ENCODE data around the gene HABP2.

HABP2 gene

DNA sequence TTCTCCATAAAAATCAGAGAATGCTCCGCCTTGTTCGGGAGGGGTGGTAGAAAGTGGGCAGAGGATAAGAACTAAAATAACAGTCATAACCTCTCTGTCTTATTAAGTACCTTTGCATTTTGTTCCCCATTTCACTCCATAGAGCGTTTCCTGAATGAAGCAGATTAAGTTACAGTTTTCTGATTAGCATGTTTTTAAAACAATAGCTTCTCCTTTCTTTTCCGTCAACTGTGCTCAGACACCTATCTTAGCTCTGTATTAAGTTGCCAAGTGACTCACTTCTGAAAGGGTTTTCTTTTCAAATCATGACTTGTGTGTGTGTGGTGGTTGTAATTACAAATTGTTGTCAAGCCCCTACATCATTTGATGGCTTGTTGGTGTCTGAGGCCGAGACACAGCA lies 1.4 kb downstream of the HABP2 start (continued):
- TF ChIP-seq, protein P1, sequence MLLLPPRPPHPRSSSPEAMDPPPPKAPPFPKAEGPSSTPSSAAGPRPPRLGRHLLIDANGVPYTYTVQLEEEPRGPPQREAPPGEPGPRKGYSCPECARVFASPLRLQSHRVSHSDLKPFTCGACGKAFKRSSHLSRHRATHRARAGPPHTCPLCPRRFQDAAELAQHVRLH (tag by site-specific recombination; IDR thresholded peaks at IDR 0.05), result no peak
- TF ChIP-seq ZNF544 (tag by site-specific recombination; IDR thresholded peaks at IDR 0.05), result no peak
- no peak for TF ChIP-seq ZNF626 (tag by site-specific recombination; IDR thresholded peaks at IDR 0.05)
- TF ChIP-seq ZNF560 (tag by site-specific recombination; IDR thresholded peaks at IDR 0.05; ENCODE audit: borderline replicate concordance), result no peak
- TF ChIP-seq, protein P2, sequence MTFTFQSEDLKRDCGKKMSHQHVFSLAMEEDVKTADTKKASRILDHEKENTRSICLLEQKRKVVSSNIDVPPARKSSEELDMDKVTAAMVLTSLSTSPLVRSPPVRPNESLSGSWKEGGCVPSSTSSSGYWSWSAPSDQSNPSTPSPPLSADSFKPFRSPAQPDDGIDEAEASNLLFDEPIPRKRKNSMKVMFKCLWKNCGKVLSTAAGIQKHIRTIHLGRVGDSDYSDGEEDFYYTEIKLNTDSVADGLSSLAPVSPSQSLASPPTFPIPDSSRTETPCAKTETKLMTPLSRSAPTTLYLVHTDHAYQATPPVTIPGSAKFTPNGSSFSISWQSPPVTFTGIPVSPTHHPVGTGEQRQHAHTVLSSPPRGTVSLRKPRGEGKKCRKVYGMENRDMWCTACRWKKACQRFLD (tag by site-specific recombination; IDR thresholded peaks at IDR 0.05), result no peak
- TF ChIP-seq, protein P3, sequence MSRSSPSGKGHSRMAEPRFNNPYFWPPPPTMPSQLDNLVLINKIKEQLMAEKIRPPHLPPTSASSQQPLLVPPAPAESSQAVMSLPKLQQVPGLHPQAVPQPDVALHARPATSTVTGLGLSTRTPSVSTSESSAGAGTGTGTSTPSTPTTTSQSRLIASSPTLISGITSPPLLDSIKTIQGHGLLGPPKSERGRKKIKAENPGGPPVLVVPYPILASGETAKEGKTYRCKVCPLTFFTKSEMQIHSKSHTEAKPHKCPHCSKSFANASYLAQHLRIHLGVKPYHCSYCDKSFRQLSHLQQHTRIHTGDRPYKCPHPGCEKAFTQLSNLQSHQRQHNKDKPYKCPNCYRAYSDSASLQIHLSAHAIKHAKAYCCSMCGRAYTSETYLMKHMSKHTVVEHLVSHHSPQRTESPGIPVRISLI (tag by site-specific recombination; IDR thresholded peaks at IDR 0.05), result no peak
- TF ChIP-seq FEZF1 (tag by site-specific recombination; IDR thresholded peaks at IDR 0.05), result no peak
- no peak for TF ChIP-seq TCF7L2 (IDR thresholded peaks at IDR 0.05; ENCODE audit: borderline replicate concordance, low read depth, low read length)
- TF ChIP-seq, protein P4, sequence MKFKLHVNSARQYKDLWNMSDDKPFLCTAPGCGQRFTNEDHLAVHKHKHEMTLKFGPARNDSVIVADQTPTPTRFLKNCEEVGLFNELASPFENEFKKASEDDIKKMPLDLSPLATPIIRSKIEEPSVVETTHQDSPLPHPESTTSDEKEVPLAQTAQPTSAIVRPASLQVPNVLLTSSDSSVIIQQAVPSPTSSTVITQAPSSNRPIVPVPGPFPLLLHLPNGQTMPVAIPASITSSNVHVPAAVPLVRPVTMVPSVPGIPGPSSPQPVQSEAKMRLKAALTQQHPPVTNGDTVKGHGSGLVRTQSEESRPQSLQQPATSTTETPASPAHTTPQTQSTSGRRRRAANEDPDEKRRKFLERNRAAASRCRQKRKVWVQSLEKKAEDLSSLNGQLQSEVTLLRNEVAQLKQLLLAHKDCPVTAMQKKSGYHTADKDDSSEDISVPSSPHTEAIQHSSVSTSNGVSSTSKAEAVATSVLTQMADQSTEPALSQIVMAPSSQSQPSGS (tag by site-specific recombination; IDR thresholded peaks at IDR 0.05; ENCODE audit: low read depth), result no peak

DNA sequence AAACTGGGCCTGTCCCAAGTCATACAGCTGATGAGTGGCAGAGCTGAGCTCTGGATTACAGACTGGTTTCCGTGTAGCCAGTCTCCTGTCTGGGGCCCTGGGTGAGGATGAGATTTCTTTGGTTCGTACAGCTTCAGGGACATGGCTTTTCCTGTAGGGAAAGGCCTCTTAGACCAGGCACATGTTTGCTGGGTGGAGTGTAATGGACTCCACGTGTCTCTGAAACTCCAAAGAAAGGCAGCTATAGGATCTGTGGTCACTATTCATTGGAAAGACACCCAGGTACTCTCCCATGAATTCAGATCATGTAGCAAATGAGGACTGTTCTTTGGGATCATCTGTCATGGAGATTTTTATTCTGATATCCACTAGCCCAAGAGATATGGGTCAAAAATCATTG lies 2.4 kb downstream of the HABP2 start:
- H3K36me3 ChIP-seq (ENCODE audit: control insufficient read depth in 2 of 2, insufficient read depth in 1 of 2, low read length in 2 of 2), result no peaks in the 10 kb centered on the region
- H3K27ac ChIP-seq (ENCODE audit: extremely low read depth, low read depth, low read length), result no peak overlapping the region
- ChIA-PET POLR2A (no interaction called here), CTCF (interaction anchor here (1.3 kb wide), 1 partner anchor 9 kb away, joined by 4 read pairs; no protein-coding TSS in a partner anchor)
- no peaks in the 10 kb centered on the region for H3K4me1 ChIP-seq (ENCODE audit: control insufficient read depth, insufficient read depth, low read length)
- no peak overlapping the region for H3K4me3 ChIP-seq (ENCODE audit: low read depth, low read length)
- H3K9me3 ChIP-seq (ENCODE audit: control insufficient read depth, insufficient read depth, low read depth, low read length), result no peaks in the 10 kb centered on the region
- TF ChIP-seq ZNF707 (tag by site-specific recombination; IDR thresholded peaks at IDR 0.05) (no peak), ZNF239 (tag by site-specific recombination; IDR thresholded peaks at IDR 0.05) (no peak), ZNF266 (tag by site-specific recombination; IDR thresholded peaks at IDR 0.05; ENCODE audit: low read depth) (no peak), ZNF146 (tag by site-specific recombination; IDR thresholded peaks at IDR 0.05) (no peak)
- TF ChIP-seq, protein P5, sequence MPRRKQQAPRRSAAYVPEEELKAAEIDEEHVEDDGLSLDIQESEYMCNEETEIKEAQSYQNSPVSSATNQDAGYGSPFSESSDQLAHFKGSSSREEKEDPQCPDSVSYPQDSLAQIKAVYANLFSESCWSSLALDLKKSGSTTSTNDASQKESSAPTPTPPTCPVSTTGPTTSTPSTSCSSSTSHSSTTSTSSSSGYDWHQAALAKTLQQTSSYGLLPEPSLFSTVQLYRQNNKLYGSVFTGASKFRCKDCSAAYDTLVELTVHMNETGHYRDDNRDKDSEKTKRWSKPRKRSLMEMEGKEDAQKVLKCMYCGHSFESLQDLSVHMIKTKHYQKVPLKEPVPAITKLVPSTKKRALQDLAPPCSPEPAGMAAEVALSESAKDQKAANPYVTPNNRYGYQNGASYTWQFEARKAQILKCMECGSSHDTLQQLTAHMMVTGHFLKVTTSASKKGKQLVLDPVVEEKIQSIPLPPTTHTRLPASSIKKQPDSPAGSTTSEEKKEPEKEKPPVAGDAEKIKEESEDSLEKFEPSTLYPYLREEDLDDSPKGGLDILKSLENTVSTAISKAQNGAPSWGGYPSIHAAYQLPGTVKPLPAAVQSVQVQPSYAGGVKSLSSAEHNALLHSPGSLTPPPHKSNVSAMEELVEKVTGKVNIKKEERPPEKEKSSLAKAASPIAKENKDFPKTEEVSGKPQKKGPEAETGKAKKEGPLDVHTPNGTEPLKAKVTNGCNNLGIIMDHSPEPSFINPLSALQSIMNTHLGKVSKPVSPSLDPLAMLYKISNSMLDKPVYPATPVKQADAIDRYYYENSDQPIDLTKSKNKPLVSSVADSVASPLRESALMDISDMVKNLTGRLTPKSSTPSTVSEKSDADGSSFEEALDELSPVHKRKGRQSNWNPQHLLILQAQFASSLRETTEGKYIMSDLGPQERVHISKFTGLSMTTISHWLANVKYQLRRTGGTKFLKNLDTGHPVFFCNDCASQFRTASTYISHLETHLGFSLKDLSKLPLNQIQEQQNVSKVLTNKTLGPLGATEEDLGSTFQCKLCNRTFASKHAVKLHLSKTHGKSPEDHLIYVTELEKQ (tag by site-specific recombination; IDR thresholded peaks at IDR 0.05; ENCODE audit: borderline replicate concordance), result no peak
- TF ChIP-seq, protein P4 (tag by site-specific recombination; IDR thresholded peaks at IDR 0.05; ENCODE audit: low read depth), result no peak
- TF ChIP-seq, protein P6, sequence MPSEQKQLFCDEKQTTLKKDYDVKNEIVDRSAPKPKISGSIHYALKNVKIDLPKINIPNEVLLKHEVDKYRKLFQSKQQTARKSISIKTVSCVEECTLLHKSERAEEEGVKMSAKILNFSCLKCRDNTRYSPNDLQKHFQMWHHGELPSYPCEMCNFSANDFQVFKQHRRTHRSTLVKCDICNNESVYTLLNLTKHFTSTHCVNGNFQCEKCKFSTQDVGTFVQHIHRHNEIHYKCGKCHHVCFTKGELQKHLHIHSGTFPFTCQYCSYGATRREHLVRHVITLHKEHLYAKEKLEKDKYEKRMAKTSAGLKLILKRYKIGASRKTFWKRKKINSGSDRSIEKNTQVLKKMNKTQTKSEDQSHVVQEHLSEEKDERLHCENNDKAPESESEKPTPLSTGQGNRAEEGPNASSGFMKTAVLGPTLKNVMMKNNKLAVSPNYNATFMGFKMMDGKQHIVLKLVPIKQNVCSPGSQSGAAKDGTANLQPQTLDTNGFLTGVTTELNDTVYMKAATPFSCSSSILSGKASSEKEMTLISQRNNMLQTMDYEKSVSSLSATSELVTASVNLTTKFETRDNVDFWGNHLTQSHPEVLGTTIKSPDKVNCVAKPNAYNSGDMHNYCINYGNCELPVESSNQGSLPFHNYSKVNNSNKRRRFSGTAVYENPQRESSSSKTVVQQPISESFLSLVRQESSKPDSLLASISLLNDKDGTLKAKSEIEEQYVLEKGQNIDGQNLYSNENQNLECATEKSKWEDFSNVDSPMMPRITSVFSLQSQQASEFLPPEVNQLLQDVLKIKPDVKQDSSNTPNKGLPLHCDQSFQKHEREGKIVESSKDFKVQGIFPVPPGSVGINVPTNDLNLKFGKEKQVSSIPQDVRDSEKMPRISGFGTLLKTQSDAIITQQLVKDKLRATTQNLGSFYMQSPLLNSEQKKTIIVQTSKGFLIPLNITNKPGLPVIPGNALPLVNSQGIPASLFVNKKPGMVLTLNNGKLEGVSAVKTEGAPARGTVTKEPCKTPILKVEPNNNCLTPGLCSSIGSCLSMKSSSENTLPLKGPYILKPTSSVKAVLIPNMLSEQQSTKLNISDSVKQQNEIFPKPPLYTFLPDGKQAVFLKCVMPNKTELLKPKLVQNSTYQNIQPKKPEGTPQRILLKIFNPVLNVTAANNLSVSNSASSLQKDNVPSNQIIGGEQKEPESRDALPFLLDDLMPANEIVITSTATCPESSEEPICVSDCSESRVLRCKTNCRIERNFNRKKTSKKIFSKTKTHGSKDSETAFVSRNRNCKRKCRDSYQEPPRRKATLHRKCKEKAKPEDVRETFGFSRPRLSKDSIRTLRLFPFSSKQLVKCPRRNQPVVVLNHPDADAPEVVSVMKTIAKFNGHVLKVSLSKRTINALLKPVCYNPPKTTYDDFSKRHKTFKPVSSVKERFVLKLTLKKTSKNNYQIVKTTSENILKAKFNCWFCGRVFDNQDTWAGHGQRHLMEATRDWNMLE (tag by site-specific recombination; conservative IDR thresholded peaks at IDR 0.05; ENCODE audit: low read depth), result no peak
- TF ChIP-seq, protein P7, sequence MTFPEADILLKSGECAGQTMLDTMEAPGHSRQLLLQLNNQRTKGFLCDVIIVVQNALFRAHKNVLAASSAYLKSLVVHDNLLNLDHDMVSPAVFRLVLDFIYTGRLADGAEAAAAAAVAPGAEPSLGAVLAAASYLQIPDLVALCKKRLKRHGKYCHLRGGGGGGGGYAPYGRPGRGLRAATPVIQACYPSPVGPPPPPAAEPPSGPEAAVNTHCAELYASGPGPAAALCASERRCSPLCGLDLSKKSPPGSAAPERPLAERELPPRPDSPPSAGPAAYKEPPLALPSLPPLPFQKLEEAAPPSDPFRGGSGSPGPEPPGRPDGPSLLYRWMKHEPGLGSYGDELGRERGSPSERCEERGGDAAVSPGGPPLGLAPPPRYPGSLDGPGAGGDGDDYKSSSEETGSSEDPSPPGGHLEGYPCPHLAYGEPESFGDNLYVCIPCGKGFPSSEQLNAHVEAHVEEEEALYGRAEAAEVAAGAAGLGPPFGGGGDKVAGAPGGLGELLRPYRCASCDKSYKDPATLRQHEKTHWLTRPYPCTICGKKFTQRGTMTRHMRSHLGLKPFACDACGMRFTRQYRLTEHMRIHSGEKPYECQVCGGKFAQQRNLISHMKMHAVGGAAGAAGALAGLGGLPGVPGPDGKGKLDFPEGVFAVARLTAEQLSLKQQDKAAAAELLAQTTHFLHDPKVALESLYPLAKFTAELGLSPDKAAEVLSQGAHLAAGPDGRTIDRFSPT (tag by site-specific recombination; IDR thresholded peaks at IDR 0.05), result no peak

Data from HEK293 (cell line).